Measurements from ENCODE around the gene PLEKHO2. TPM values are rescaled to one million over a fixed set of nuclear protein-coding genes. Genes with fewer than 3 reads are reported as not detected.

PLEKHO2 gene
- total RNA-seq, 4 donors from 2014 or later, result 41.5 to 103 (median 51.2) TPM

- Histone ChIP-seq H3K27ac (replicated peaks in 1 of 4) (peak overlapping the region; percentile 94 to 99 (median 98)), H3K36me3 (peaks cover 21 to 40% (median 32%) of the 10 kb centered on the region in 4 donors), H3K4me3 (peak overlapping the region; percentile 97 to 100 (median 99)), H3K4me1 (peaks cover 52 to 88% (median 87%) of the 10 kb centered on the region in 4 donors), H3K27me3 (no peaks in the 10 kb centered on the region), H3K9me3 (no peaks in the 10 kb centered on the region)
- WGBS, result 69% methylated on average over 11 of the region's 13 CpGs
- no peak for TF ChIP-seq POLR2A (IDR thresholded peaks at IDR 0.05; ENCODE audit: low read depth)
- TF ChIP-seq CTCF (IDR thresholded peaks at IDR 0.05), result no peak
- TF ChIP-seq POLR2AphosphoS5 (IDR thresholded peaks at IDR 0.05), result no peak
- no peak for TF ChIP-seq EP300 (IDR thresholded peaks at IDR 0.05)
- no peak for DNase-seq (ENCODE audit: extremely low spot score)
- intact Hi-C loops (cut with DNase I), result loop anchor here (10.0 kb wide), 1 partner anchor 239 kb away; no protein-coding TSS in a partner anchor
Observed at GRCh38 chr15:64845831-64846595, 4.3 kb downstream of the PLEKHO2 start.

- Histone ChIP-seq H3K36me3 (peaks cover 21 to 44% (median 33%) of the 10 kb centered on the region in 4 donors), H3K27me3 (no peaks in the 10 kb centered on the region), H3K4me1 (peaks cover 62 to 97% (median 95%) of the 10 kb centered on the region in 4 donors), H3K9me3 (no peaks in the 10 kb centered on the region), H3K4me3 (no peak overlapping the region), H3K27ac (replicated peaks in 1 of 4) (peak overlapping the region; percentile 94 to 99 (median 98))
- TF ChIP-seq EP300 (IDR thresholded peaks at IDR 0.05) (no peak), POLR2AphosphoS5 (IDR thresholded peaks at IDR 0.05) (no peak), CTCF (IDR thresholded peaks at IDR 0.05) (no peak), POLR2A (IDR thresholded peaks at IDR 0.05; ENCODE audit: low read depth) (no peak)
- 70% methylated on average over 3 of the region's 3 CpGs for WGBS
- DNase-seq (ENCODE audit: extremely low spot score), result no peak
- intact Hi-C loops (cut with DNase I), result loop anchor here (10.0 kb wide), 1 partner anchor 238 kb away; no protein-coding TSS in a partner anchor
Observed at GRCh38 chr15:64847016-64847415, 5.3 kb downstream of the PLEKHO2 start.

- intact Hi-C loops (cut with DNase I), result loop anchor here (10.0 kb wide), 1 partner anchor 237 kb away; no protein-coding TSS in a partner anchor
- TF ChIP-seq POLR2A (IDR thresholded peaks at IDR 0.05; ENCODE audit: low read depth) (no peak), POLR2AphosphoS5 (IDR thresholded peaks at IDR 0.05) (no peak), CTCF (IDR thresholded peaks at IDR 0.05) (no peak), EP300 (IDR thresholded peaks at IDR 0.05) (no peak)
- Histone ChIP-seq H3K4me1 (peaks cover 64 to 100% (median 99%) of the 10 kb centered on the region in 4 donors), H3K36me3 (peaks cover 21 to 46% (median 33%) of the 10 kb centered on the region in 4 donors), H3K4me3 (no peak overlapping the region), H3K27ac (replicated peaks in 1 of 4) (peak overlapping the region; percentile 94 to 99 (median 98)), H3K27me3 (no peaks in the 10 kb centered on the region), H3K9me3 (no peaks in the 10 kb centered on the region)
- 72% methylated on average over 3 of the region's 3 CpGs for WGBS
- no peak for DNase-seq (ENCODE audit: extremely low spot score)
Observed at GRCh38 chr15:64847448-64847847, 5.7 kb downstream of the PLEKHO2 start.

GRCh38 chr15:64847876-64848716, 6.4 kb downstream of the PLEKHO2 start:
- intact Hi-C loops (cut with DNase I), result loop anchor here (10.0 kb wide), 1 partner anchor 237 kb away; no protein-coding TSS in a partner anchor
- peak overlapping the region; percentile 94 to 99 (median 98) for H3K27ac ChIP-seq (replicated peaks in 1 of 4)
- WGBS, result 85% methylated on average over 8 of the region's 8 CpGs
- TF ChIP-seq EP300 (IDR thresholded peaks at IDR 0.05), result no peak
- TF ChIP-seq POLR2A (IDR thresholded peaks at IDR 0.05; ENCODE audit: low read depth), result no peak
- TF ChIP-seq POLR2AphosphoS5 (IDR thresholded peaks at IDR 0.05), result no peak
- no peak for TF ChIP-seq CTCF (IDR thresholded peaks at IDR 0.05)
- peaks cover 69 to 100% (median 100%) of the 10 kb centered on the region in 4 donors for H3K4me1 ChIP-seq
- H3K36me3 ChIP-seq, result peaks cover 21 to 52% (median 33%) of the 10 kb centered on the region in 4 donors
- DNase-seq (ENCODE audit: extremely low spot score), result no peak
- H3K4me3 ChIP-seq, result no peak overlapping the region
- no peaks in the 10 kb centered on the region for H3K27me3 ChIP-seq
- no peaks in the 10 kb centered on the region for H3K9me3 ChIP-seq

Data from esophagus muscularis mucosa (tissue), 4 donors.